OCI-LY1 (cell line): Measurements from ENCODE around the gene MADD.

Experiments
- EZH2 ChIP-seq: fragments of 200-600 bp; sonication (generic), shearing (Covaris generic); IDR thresholded peaks from 2 replicates; pipeline ENCODE4 v1.8.0; 2017; ENCODE audit warnings: borderline replicate concordance, mixed run types, mild to moderate bottlenecking, antibody characterized with exemption, low read length, moderate library complexity, mixed read lengths
- TF ChIP-seq, protein P1 (sequence below): fragments of 200-600 bp; sonication (generic), shearing (Covaris generic); IDR thresholded peaks from 2 replicates; pipeline ENCODE4 v1.5.1; 2017; ENCODE audit warnings: mild to moderate bottlenecking, antibody characterized with exemption, low read length, moderate library complexity, mixed read lengths

GRCh38 chr11:47352556-47352955 lies 82.6 kb downstream of the MADD start, which contains the start of gene MYBPC3:
- TF ChIP-seq, protein P1, sequence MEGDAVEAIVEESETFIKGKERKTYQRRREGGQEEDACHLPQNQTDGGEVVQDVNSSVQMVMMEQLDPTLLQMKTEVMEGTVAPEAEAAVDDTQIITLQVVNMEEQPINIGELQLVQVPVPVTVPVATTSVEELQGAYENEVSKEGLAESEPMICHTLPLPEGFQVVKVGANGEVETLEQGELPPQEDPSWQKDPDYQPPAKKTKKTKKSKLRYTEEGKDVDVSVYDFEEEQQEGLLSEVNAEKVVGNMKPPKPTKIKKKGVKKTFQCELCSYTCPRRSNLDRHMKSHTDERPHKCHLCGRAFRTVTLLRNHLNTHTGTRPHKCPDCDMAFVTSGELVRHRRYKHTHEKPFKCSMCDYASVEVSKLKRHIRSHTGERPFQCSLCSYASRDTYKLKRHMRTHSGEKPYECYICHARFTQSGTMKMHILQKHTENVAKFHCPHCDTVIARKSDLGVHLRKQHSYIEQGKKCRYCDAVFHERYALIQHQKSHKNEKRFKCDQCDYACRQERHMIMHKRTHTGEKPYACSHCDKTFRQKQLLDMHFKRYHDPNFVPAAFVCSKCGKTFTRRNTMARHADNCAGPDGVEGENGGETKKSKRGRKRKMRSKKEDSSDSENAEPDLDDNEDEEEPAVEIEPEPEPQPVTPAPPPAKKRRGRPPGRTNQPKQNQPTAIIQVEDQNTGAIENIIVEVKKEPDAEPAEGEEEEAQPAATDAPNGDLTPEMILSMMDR: no peak
- no peak for TF ChIP-seq EZH2
